Measurements from ENCODE around the gene PROSER2. TPM values are rescaled to one million over a fixed set of nuclear protein-coding genes. Genes with fewer than 3 reads are reported as not detected.
A peak's percentile ranks its signal among the peaks of the same experiment; 100 is the strongest.

The PROSER2 gene
- total and polyA plus RNA-seq, 9 of the 15 experiments (the other 6 are each of a cell fraction or from before 2014, with no cell fraction given) = 0.62 to 14.8 (median 2.9) TPM

GRCh38 chr10:11874568-11875493 is 51.7 kb downstream of the PROSER2 start (continued):
- no peak for TF ChIP-seq E2F5 (CRISPR knock-in tag; IDR thresholded peaks at IDR 0.05)
- TF ChIP-seq FOXK2 (conservative IDR thresholded peaks at IDR 0.05 in 1 of 2, IDR thresholded peaks at IDR 0.05 in 1 of 2; ENCODE audit: low read depth in 2 of 2) = peak in 1 of 2 experiments; percentile 12; a peak in 1 of 4 replicates
- peak; percentile 62 for TF ChIP-seq ELF1 (tag; IDR thresholded peaks at IDR 0.05)
- no peak for TF ChIP-seq TRIM28 (IDR thresholded peaks at IDR 0.05)
- TF ChIP-seq ATF2 (CRISPR knock-in tag; IDR thresholded peaks at IDR 0.05) = no peak
- TF ChIP-seq TCF7 (IDR thresholded peaks at IDR 0.05; ENCODE audit: borderline replicate concordance) = 0 out of 2 replicates have a peak, but pooled peaks have one; percentile 44
- TF ChIP-seq NRF1 (conservative IDR thresholded peaks at IDR 0.05 in 1 of 2, IDR thresholded peaks at IDR 0.05 in 1 of 2) = no peak
- TF ChIP-seq ZNF707 (CRISPR knock-in tag; conservative IDR thresholded peaks at IDR 0.05) = no peak
- no peak for TF ChIP-seq NR4A1 (CRISPR knock-in tag; IDR thresholded peaks at IDR 0.05)
- TF ChIP-seq NR4A1 (tag; IDR thresholded peaks at IDR 0.05) = no peak
- TF ChIP-seq MEF2D (tag; conservative IDR thresholded peaks at IDR 0.05; ENCODE audit: low read depth) = no peak
- TF ChIP-seq ZNF518B (CRISPR knock-in tag; IDR thresholded peaks at IDR 0.05) = no peak
- TF ChIP-seq ZNF668 (CRISPR knock-in tag; IDR thresholded peaks at IDR 0.05) = no peak
- TF ChIP-seq CREM (IDR thresholded peaks at IDR 0.05; ENCODE audit: low read depth) = no peak
- TF ChIP-seq HDAC1 (IDR thresholded peaks at IDR 0.05) = peak in 1 of 2 experiments; percentile 95; a peak in 2 of 4 replicates
- TF ChIP-seq MBD1 (CRISPR knock-in tag; IDR thresholded peaks at IDR 0.05) = no peak
- TF ChIP-seq MEIS2 (IDR thresholded peaks at IDR 0.05; ENCODE audit: partially characterized antibody) = peak; percentile 72
- no peak for TF ChIP-seq KLF16 (IDR thresholded peaks at IDR 0.05)
- no peak for TF ChIP-seq DACH1 (IDR thresholded peaks at IDR 0.05; ENCODE audit: partially characterized antibody)
